GM21360 (cell line): ENCODE results near the gene MFSD12.
"Not testable (repeated sequence)": the region's sequence is repeated elsewhere in the genome, so short reads cannot be mapped to it uniquely, and the experiment has no call there.

Source experiments
- ATAC-seq: cut with Tn5 transposase; IDR thresholded peaks from one replicate; pipeline ENCODE4 v1.9.1; 2021; ENCODE audit warnings: mild to moderate bottlenecking, moderate library complexity; ENCODE audit not compliant: unreplicated experiment

MFSD12 gene

GRCh38 chr19:3510727-3511126 is 46.7 kb downstream of the MFSD12 start:
- ATAC-seq, result no peak

DNA sequence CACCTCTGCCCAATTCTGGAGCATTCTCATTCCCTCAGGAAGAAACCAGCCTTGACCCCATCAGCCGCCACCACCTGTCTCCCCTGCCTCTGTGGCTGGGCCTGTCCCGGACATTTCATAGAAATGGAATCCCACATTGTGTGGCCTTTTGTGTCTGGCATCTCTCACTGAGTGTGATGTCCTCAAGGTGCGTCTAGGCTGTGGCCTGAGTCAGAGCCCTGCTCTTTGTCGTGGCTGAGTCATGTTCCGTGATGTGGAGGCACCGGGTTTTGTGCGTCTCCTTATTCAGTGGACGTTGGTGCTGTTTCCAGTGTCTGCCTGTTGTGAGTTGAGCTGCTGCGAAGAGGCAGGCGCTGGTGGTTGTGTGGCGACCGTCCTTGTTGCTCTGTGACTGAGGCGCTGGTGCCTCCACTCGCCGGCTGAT is 47.8 kb downstream of the MFSD12 start:
- ATAC-seq, result no peak

- ATAC-seq, result no peak
Measured at GRCh38 chr19:3508771-3509535, 48.4 kb downstream of the MFSD12 start.

GRCh38 chr19:3508121-3508661 is 49.2 kb downstream of the MFSD12 start:
- not testable (repeated sequence) for ATAC-seq

- no peak for ATAC-seq
Measured at GRCh38 chr19:3507371-3508120, 49.8 kb downstream of the MFSD12 start.

DNA sequence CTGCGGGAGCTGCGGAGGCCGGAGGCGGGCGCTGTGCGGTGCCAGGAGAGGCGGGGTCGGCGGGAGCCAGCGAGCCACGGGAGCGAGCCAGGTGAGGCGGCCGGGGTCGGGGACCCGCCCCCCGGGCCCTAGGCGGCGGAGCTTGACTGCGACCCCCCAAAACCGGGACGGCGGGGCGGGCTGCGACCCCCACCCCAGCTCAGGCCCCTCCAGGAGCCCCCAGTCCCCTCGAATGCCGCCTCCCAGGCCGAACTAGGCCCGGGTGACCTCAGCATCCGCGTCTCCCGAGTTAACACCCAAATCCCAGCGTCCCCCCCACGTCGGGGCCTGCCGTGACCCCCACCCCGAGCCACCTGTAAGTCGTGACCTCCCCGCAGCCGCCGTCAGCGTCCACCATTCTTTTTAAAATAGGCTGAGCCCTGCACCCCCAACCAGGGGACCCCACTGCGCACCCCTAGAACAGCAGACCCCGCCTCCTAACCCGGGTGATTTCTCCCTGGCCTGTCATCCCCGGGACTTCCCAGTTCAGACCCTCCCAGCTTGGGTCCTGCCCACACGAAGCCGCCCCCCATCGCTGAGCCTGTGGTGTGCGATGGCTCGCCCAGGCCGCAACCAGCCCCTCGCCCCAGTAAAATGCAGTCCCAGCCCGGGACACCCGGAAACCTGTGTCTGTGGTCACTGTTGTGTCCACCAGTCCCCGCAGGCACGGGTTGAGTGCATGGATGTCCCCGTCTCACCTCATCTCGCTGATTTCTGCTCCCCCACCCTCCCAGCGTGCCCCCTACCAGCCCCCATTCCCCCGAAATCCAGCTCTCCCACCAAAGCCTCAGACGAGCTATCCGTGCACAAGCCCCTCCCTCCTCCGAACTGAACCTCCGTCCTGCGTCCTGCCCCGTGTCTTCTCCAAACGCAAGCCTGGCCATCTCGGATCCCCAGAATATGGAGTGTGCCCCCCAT is 50.7 kb downstream of the MFSD12 start:
- ATAC-seq, result peak; percentile 11

GRCh38 chr19:3505598-3506383 is 51.6 kb downstream of the MFSD12 start, which contains the start of gene FZR1:
FZR1 (plus strand) TSS chr19:3506311; CDS start chr19:3522990, 16,679 bp downstream.
- peak; percentile 88 for ATAC-seq

- ATAC-seq, result no peak
Measured at GRCh38 chr19:3504735-3505134, 52.7 kb downstream of the MFSD12 start.

GRCh38 chr19:3503036-3503572 is 54.3 kb downstream of the MFSD12 start:
- ATAC-seq, result no peak

GRCh38 chr19:3501780-3502179 is 55.6 kb downstream of the MFSD12 start:
- no peak for ATAC-seq

- ATAC-seq, result peak; percentile 82
Measured at GRCh38 chr19:3500429-3501101, 56.8 kb downstream of the MFSD12 start, which contains the start of gene DOHH. DOHH (minus strand) TSS chr19:3500674; CDS start chr19:3496814, 3,860 bp downstream.

GRCh38 chr19:3499738-3500428 is 57.5 kb downstream of the MFSD12 start:
- no peak for ATAC-seq

- no peak for ATAC-seq
Measured at GRCh38 chr19:3497757-3498520, 59.4 kb downstream of the MFSD12 start.

DNA sequence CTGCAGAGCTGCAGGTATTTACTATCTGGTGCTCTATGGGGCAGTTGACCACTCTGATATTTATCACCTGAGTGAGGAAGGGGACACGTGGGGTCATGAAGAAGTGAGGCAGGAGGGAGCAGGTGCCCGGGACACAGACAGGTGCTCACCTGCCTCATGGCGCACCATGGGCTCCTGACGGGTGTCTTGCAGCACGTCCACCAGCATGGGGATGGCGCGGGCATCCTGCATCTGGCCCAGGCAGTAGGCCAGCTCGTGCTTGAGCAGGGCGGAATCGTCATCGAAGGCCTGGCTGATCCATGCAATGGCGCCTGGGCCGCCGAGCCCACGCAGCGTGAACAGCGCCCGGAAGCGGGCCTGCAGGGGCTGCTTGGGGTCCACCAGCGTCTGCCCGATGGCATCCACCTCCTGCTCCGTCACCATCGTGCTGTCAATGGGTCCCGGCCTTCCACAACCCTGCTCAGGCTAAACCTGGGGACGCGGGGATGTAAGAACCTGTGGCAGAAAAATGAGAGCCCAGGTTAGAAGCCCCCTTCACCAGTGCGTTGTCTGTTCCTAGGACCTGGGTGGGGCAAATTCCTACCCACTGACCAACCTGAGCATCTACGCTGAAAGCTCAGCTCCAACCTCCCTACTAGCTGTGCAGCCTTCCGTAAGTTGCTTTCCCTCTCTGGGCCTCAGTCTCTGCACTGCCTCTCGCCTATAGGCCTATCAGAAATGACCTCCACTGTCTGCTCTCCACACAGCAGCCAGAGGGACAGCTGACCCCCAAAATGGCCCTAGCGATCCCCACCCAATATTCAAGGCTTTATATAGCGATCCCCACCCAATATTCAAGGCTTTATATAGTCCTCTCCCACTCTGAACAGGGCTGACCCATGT is 60.8 kb downstream of the MFSD12 start:
- ATAC-seq, result no peak

- ATAC-seq, result no peak
Measured at GRCh38 chr19:3494559-3494958, 62.8 kb downstream of the MFSD12 start.
